ENCODE measurements around the gene BCORL1.

- TF ChIP-seq EZH2 (IDR thresholded peaks at IDR 0.05; ENCODE audit: low read length, missing control alignments) = no peak
- TF ChIP-seq, protein P1, sequence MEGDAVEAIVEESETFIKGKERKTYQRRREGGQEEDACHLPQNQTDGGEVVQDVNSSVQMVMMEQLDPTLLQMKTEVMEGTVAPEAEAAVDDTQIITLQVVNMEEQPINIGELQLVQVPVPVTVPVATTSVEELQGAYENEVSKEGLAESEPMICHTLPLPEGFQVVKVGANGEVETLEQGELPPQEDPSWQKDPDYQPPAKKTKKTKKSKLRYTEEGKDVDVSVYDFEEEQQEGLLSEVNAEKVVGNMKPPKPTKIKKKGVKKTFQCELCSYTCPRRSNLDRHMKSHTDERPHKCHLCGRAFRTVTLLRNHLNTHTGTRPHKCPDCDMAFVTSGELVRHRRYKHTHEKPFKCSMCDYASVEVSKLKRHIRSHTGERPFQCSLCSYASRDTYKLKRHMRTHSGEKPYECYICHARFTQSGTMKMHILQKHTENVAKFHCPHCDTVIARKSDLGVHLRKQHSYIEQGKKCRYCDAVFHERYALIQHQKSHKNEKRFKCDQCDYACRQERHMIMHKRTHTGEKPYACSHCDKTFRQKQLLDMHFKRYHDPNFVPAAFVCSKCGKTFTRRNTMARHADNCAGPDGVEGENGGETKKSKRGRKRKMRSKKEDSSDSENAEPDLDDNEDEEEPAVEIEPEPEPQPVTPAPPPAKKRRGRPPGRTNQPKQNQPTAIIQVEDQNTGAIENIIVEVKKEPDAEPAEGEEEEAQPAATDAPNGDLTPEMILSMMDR (conservative IDR thresholded peaks at IDR 0.05 in 1 of 2, IDR thresholded peaks at IDR 0.05 in 1 of 2; ENCODE audit: low read depth in 1 of 2, low read length in 2 of 2) = no peak
Observed at GRCh38 chrX:129968968-129969367, 13.5 kb upstream of the BCORL1 start.

Measured in fibroblast of lung (primary cell).